ENCODE measurements around the gene ABO. TPM values are rescaled to one million over a fixed set of nuclear protein-coding genes. Genes with fewer than 3 reads are reported as not detected.

Gene ABO
- total and polyA plus RNA-seq, 10 of the 15 experiments (the other 5 are each of a cell fraction or from before 2014, with no cell fraction given): 0.10 TPM; not detected in 9

DNA sequence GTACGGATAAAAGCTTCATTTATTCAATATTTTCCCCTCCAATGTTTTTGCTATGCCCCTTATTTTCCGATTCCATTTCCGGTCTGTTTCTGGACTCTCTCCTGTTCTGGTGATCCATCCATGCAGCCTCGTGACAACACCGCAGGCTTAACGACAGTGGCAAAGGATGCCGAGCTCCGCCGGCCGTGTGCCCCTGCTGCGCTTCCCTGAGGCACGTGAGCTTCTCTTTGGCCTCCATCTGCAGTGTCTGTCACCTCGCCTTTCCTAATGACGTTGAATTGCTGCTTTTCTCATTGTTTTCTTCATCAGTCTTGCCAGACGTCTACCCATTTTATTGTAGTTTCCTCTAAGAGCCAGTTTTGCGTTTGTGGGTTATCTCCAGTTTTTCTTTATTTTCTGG is 32.3 kb upstream of the ABO start:
- Histone ChIP-seq H4K20me1 (ENCODE audit: control insufficient read depth, insufficient read depth) (no peaks in the 10 kb centered on the region), H3K9ac (ENCODE audit: control insufficient read depth, insufficient read depth, low read length) (no peak overlapping the region), H3K9me3 (replicated peaks; ENCODE audit: control insufficient read depth, insufficient read depth, low read length) (no peaks in the 10 kb centered on the region; the same call in 2 of the 3 replicates), H3K4me2 (ENCODE audit: control insufficient read depth, insufficient read depth) (no peak overlapping the region), H3K4me1 (ENCODE audit: control insufficient read depth, insufficient read depth, low read length) (no peaks in the 10 kb centered on the region), H3K36me3 (ENCODE audit: control insufficient read depth in 2 of 2, insufficient read depth in 2 of 2, low read length in 1 of 2) (no peaks in the 10 kb centered on the region), H3K4me3 (no peak overlapping the region), H3K27me3 (replicated peaks in 1 of 2; ENCODE audit: control insufficient read depth in 2 of 2, insufficient read depth in 2 of 2, low read length in 1 of 2) (no peaks in the 10 kb centered on the region), H2AFZ (ENCODE audit: control insufficient read depth, low read depth, low read length) (no peak overlapping the region), H3K27ac (ENCODE audit: control insufficient read depth, insufficient read depth) (no peak overlapping the region), H3K79me2 (ENCODE audit: control insufficient read depth, insufficient read depth, low read length) (no peaks in the 10 kb centered on the region)
- intact Hi-C loops (cut with micrococcal nuclease; ENCODE audit: unreplicated experiment): no loop called here
- POLR2A ChIA-PET: no interaction called here
- SMC1A ChIA-PET (ENCODE audit: uncharacterized antibody, unreplicated experiment): no interaction called here
- BruUV-seq (replicated peaks): no TSS peak
- in situ Hi-C loops (cut with MboI): no loop called here
- RAD21 ChIA-PET (ENCODE audit: unreplicated experiment): no interaction called here
- WGBS (ENCODE audit: insufficient coverage, insufficient replicate concordance, low lambda C conversion rate, missing lambda C conversion rate): 60% methylated on average over 16 of the region's 16 CpGs
- TF ChIP-seq RBBP5 (conservative IDR thresholded peaks at IDR 0.05) (no peak), TAF1 (IDR thresholded peaks at IDR 0.05; ENCODE audit: borderline replicate concordance, low read depth, low read length) (no peak), BCL3 (IDR thresholded peaks at IDR 0.05; ENCODE audit: borderline replicate concordance, insufficient read depth, low read depth, low read length, poor library complexity, severe bottlenecking) (no peak), YBX1 (IDR thresholded peaks at IDR 0.05) (no peak), SIX5 (IDR thresholded peaks at IDR 0.05; ENCODE audit: low read depth, low read length, severe bottlenecking) (no peak), SMARCA5 (IDR thresholded peaks at IDR 0.05) (no peak)
- TF ChIP-seq, protein P1, sequence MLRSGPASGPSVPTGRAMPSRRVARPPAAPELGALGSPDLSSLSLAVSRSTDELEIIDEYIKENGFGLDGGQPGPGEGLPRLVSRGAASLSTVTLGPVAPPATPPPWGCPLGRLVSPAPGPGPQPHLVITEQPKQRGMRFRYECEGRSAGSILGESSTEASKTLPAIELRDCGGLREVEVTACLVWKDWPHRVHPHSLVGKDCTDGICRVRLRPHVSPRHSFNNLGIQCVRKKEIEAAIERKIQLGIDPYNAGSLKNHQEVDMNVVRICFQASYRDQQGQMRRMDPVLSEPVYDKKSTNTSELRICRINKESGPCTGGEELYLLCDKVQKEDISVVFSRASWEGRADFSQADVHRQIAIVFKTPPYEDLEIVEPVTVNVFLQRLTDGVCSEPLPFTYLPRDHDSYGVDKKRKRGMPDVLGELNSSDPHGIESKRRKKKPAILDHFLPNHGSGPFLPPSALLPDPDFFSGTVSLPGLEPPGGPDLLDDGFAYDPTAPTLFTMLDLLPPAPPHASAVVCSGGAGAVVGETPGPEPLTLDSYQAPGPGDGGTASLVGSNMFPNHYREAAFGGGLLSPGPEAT (IDR thresholded peaks at IDR 0.05; ENCODE audit: low read depth): no peak
- ATAC-seq (no peak), FAIRE-seq (no peak), DNase-seq (ENCODE audit: low read depth, low spot score) (no peak)
- CTCF ChIA-PET: interaction anchor here (0.9 to 1.3 kb wide), 2 partner anchors 67 to 120 kb away, joined by 3 read pairs; no protein-coding TSS in a partner anchor

All from GM12878 (cell line).